K562 (cell line): Measurements from ENCODE around the gene KMT2E. TPM values are rescaled to one million over a fixed set of nuclear protein-coding genes. Genes with fewer than 3 reads are reported as not detected.

Experiments
- CBX3 ChIP-seq, 2 experiments: IDR thresholded peaks; 1 replicate in 1 of 2; 2 replicates in 1 of 2; pipeline ENCODE4 v1.6.1; 2012; ENCODE audit warnings: inconsistent platforms in 2 of 2, low read length in 2 of 2, borderline replicate concordance in 1 of 2, control low read depth in 1 of 2
- CHCHD3 ChIP-seq: fragments of 250-450 bp; sonication (Bioruptor Pico); IDR thresholded peaks from 2 replicates; pipeline ENCODE4 v2.1.2; 2022; ENCODE audit warnings: mild to moderate bottlenecking
- CHD2 ChIP-seq: IDR thresholded peaks from 2 replicates; pipeline ENCODE4 v1.6.1; 2011; ENCODE audit warnings: low read depth, low read length
- FOXK1 ChIP-seq: sonication (generic); formaldehyde crosslinking; IDR thresholded peaks from 2 replicates; pipeline ENCODE4 v1.8.0; 2022; ENCODE audit warnings: missing genetic modification reagents, mild to moderate bottlenecking, borderline replicate concordance
- ILK ChIP-seq: fragments of 450-650 bp; IDR thresholded peaks from 2 replicates; pipeline ENCODE4 v1.6.1; 2016; ENCODE audit warnings: missing genetic modification characterization, low read depth, mild to moderate bottlenecking, missing compliant biosample characterization, moderate library complexity, borderline replicate concordance
- MGA ChIP-seq: fragments of 450-650 bp; IDR thresholded peaks from 2 replicates; pipeline ENCODE4 v1.6.1; 2016; ENCODE audit warnings: mild to moderate bottlenecking, moderate library complexity
- MLLT1 ChIP-seq, 2 experiments: fragments of 450-650 bp; IDR thresholded peaks; 2 replicates each; pipeline ENCODE4 v1.6.1; 2016
- POLR2A ChIP-seq: fragments of 450-650 bp; conservative IDR thresholded peaks from 2 replicates; pipeline ENCODE4 v1.6.1; 2016
- POLR2B ChIP-seq: fragments of 450-650 bp; IDR thresholded peaks from 2 replicates; pipeline ENCODE4 v1.6.1; 2018; ENCODE audit warnings: low read depth; ENCODE audit not compliant: partially characterized antibody
- POLR3A ChIP-seq: IDR thresholded peaks from 2 replicates; pipeline ENCODE4 v1.6.1; 2011; ENCODE audit warnings: borderline replicate concordance, mild to moderate bottlenecking, moderate library complexity; ENCODE audit not compliant: insufficient read length, insufficient read depth; ENCODE audit errors: extremely low read depth
- WHSC1 ChIP-seq: IDR thresholded peaks from one replicate; pipeline ENCODE4 v1.6.1; 2012; ENCODE audit warnings: low read length, control low read depth, inconsistent platforms
- ZBTB7A ChIP-seq: IDR thresholded peaks from 2 replicates; pipeline ENCODE4 v1.6.1; 2011; ENCODE audit warnings: low read depth, mild to moderate bottlenecking, low read length, moderate library complexity, borderline replicate concordance; ENCODE audit not compliant: control insufficient read depth
- ZNF197 ChIP-seq: fragments of 200-800 bp; sonication (Bioruptor generic); IDR thresholded peaks from 2 replicates; pipeline ENCODE4 v1.6.1; 2016; ENCODE audit warnings: low read depth, missing genetic modification characterization, missing compliant biosample characterization
- polyA plus RNA-seq, 8 experiments: library from polyadenylated mRNA; depleted of rRNA in 4 of 8; stranded (reverse) in 5 of 8; unstranded in 3 of 8; fragments of >200 nt; fragmentation: Nextera tagmentation in 2 of 8; fragmentation: Illumina TruSeq in 1 of 8; extraction: Ambion mirVana in 2 of 8; extraction: Trizol in 1 of 8; gene quantifications; 2 replicates each; pipeline versions ENCODE4 v1.2.1 to v1.2.3, GENCODE V29; 2011 to 2014; ENCODE audit warnings: inconsistent platforms in 1 of 8, missing spikeins in 1 of 8
- total RNA-seq, 7 experiments: library from RNA; depleted of rRNA in 6 of 7; stranded (reverse); fragments of >200 nt in 6 of 7; fragmentation: Illumina TruSeq in 2 of 7; extraction: Trizol in 2 of 7; gene quantifications; 2 replicates each; pipeline versions ENCODE4 v1.2.1 to v1.2.3, GENCODE V29; 2011 to 2021; ENCODE audit warnings: low replicate concordance in 1 of 7
- TF ChIP-seq, protein P1 (sequence below): sonication (generic); formaldehyde crosslinking; IDR thresholded peaks from 2 replicates; pipeline ENCODE4 v1.8.0; 2022; ENCODE audit warnings: missing genetic modification reagents, mild to moderate bottlenecking, moderate library complexity, borderline replicate concordance

The KMT2E gene
- total and polyA plus RNA-seq, 9 of the 15 experiments (the other 6 are each of a cell fraction or from before 2014, with no cell fraction given), result 8.9 to 55.3 (median 38.1) TPM

GRCh38 chr7:104967088-104967487, 46.9 kb upstream of the KMT2E start (continued):
- TF ChIP-seq, protein P1, sequence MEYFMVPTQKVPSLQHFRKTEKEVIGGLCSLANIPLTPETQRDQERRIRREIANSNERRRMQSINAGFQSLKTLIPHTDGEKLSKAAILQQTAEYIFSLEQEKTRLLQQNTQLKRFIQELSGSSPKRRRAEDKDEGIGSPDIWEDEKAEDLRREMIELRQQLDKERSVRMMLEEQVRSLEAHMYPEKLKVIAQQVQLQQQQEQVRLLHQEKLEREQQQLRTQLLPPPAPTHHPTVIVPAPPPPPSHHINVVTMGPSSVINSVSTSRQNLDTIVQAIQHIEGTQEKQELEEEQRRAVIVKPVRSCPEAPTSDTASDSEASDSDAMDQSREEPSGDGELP (CRISPR knock-in tag), result peak; percentile 70
- TF ChIP-seq WHSC1, result no peak
- TF ChIP-seq CHCHD3 (CRISPR knock-in tag), result no peak
- TF ChIP-seq POLR2B, result no peak
- no peak for TF ChIP-seq FOXK1
- no peak for TF ChIP-seq CHD2
- TF ChIP-seq ZNF197 (CRISPR knock-in tag), result no peak
- no peak for TF ChIP-seq POLR2A
- 0 out of 3 replicates have a peak, but pooled peaks of 1 of the 2 experiments have one; percentile 17 for TF ChIP-seq CBX3 (IDR thresholded peaks at IDR 0.05; ENCODE audit: borderline replicate concordance in 1 of 2, low read length in 2 of 2)
- TF ChIP-seq ZBTB7A, result no peak
- no peak for TF ChIP-seq POLR3A
- no peak for TF ChIP-seq MGA
- peak in 1 of 2 experiments; percentile 62; a peak in 1 of 4 replicates for TF ChIP-seq MLLT1 (IDR thresholded peaks at IDR 0.05)
- TF ChIP-seq ILK (tag), result no peak
